ENCODE measurements around the gene SEC24B. TPM values are rescaled to one million over a fixed set of nuclear protein-coding genes. Genes with fewer than 3 reads are reported as not detected.

Gene SEC24B
- total and polyA plus RNA-seq, 2 donors (not counting 3 experiments of a cell fraction or from before 2014, with no cell fraction given) = 35.9 to 46.2 TPM

DNA sequence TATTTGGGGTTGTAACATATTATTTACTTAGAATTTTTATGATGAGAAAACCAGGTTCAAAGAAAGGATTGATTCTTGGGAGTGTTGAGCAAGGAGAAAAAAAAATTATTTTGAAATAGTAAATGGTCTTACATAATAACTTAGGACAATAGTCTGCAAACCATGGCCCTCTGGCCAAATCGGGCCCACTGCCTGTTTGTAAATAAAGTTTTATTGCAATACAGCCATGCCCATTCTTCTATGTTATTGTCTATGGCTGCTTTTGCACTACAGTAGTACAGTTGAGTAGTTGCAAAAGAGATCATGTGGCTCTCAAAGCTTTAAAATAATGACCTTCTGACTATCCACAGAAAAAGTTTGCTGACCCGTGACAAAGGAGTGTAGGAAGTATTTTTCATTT lies 63.3 kb downstream of the SEC24B start:
- intact Hi-C loops (cut with micrococcal nuclease) = no loop called here
- no peak overlapping the region for H3K9ac ChIP-seq (replicated peaks; ENCODE audit: extremely low read depth, insufficient read depth, low read length)
- no peaks in the 10 kb centered on the region for H3K27me3 ChIP-seq (ENCODE audit: control insufficient read depth in 2 of 2, insufficient read depth in 2 of 2, low read length in 2 of 2)
- no peaks in the 10 kb centered on the region for H3K9me3 ChIP-seq (replicated peaks; ENCODE audit: control insufficient read depth, insufficient read depth, low read length)
- dilution Hi-C loops (cut with MboI; ENCODE audit: extremely low pct_ligation_motif_present, low sequenced_read_pairs) = no loop called here
- DNase-seq (ENCODE audit: low read depth, low spot score) (no peak), FAIRE-seq (no peak)
- POLR2A ChIA-PET = no interaction called here
- TF ChIP-seq JUN (IDR thresholded peaks at IDR 0.05; ENCODE audit: borderline replicate concordance, insufficient read depth, insufficient read length, low read depth) = no peak
- TF ChIP-seq POLR2AphosphoS5 (IDR thresholded peaks at IDR 0.05; ENCODE audit: insufficient read depth, low read depth, low read length) = no peak
- no peak for TF ChIP-seq POLR2A (IDR thresholded peaks at IDR 0.05; ENCODE audit: low read depth, low read length)
- TF ChIP-seq GATA2 (IDR thresholded peaks at IDR 0.05; ENCODE audit: insufficient read depth, insufficient read length, low read depth, low read length) = no peak
- no peak for TF ChIP-seq MYC (IDR thresholded peaks at IDR 0.05; ENCODE audit: low read depth, low read length)
- TF ChIP-seq, protein P1, sequence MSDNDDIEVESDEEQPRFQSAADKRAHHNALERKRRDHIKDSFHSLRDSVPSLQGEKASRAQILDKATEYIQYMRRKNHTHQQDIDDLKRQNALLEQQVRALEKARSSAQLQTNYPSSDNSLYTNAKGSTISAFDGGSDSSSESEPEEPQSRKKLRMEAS (IDR thresholded peaks at IDR 0.05; ENCODE audit: insufficient read depth, insufficient read length) = no peak
- TF ChIP-seq, protein P2, sequence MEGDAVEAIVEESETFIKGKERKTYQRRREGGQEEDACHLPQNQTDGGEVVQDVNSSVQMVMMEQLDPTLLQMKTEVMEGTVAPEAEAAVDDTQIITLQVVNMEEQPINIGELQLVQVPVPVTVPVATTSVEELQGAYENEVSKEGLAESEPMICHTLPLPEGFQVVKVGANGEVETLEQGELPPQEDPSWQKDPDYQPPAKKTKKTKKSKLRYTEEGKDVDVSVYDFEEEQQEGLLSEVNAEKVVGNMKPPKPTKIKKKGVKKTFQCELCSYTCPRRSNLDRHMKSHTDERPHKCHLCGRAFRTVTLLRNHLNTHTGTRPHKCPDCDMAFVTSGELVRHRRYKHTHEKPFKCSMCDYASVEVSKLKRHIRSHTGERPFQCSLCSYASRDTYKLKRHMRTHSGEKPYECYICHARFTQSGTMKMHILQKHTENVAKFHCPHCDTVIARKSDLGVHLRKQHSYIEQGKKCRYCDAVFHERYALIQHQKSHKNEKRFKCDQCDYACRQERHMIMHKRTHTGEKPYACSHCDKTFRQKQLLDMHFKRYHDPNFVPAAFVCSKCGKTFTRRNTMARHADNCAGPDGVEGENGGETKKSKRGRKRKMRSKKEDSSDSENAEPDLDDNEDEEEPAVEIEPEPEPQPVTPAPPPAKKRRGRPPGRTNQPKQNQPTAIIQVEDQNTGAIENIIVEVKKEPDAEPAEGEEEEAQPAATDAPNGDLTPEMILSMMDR (IDR thresholded peaks at IDR 0.05; ENCODE audit: extremely low read depth in 1 of 2, insufficient read depth in 1 of 2, low read depth in 1 of 2, low read length in 2 of 2) = no peak
- TF ChIP-seq FOS (IDR thresholded peaks at IDR 0.05; ENCODE audit: borderline replicate concordance, insufficient read depth, low read length) = no peak
- no peak for TF ChIP-seq EZH2 (IDR thresholded peaks at IDR 0.05; ENCODE audit: borderline replicate concordance, low read depth, low read length, severe bottlenecking)
- CTCF ChIA-PET = no interaction called here
- no peak overlapping the region for H2AFZ ChIP-seq (ENCODE audit: low read depth, low read length)
- H3K27ac ChIP-seq (ENCODE audit: insufficient read depth, low read depth, low read length) = no peak overlapping the region
- H3K9me1 ChIP-seq (replicated peaks; ENCODE audit: control insufficient read depth, extremely low read depth, insufficient read depth, low read length) = no peaks in the 10 kb centered on the region
- H3K4me1 ChIP-seq (ENCODE audit: control insufficient read depth, extremely low read depth, insufficient read depth, low read length) = no peaks in the 10 kb centered on the region
- H3K4me2 ChIP-seq (ENCODE audit: insufficient read depth, low read length) = no peak overlapping the region
- peaks cover 14 to 18% of the 10 kb centered on the region in 2 experiments for H3K36me3 ChIP-seq (ENCODE audit: control insufficient read depth in 2 of 2, extremely low read depth in 1 of 2, insufficient read depth in 2 of 2, low read length in 2 of 2)
- no peaks in the 10 kb centered on the region for H4K20me1 ChIP-seq (replicated peaks; ENCODE audit: control insufficient read depth, extremely low read depth, insufficient read depth, low read length)
- no peak overlapping the region for H3K4me3 ChIP-seq (replicated peaks in 1 of 3; ENCODE audit: insufficient read depth in 1 of 3, low read depth in 1 of 3, low read length in 3 of 3)
- BruUV-seq (replicated peaks) = no TSS peak
- H3K79me2 ChIP-seq (ENCODE audit: control insufficient read depth, insufficient read depth, low read length) = no peaks in the 10 kb centered on the region
